Heart right ventricle (tissue), 16 donors: Measurements from ENCODE around the gene LRIT1. TPM values are rescaled to one million over a fixed set of nuclear protein-coding genes. Genes with fewer than 3 reads are reported as not detected.

ENCODE experiments used
- ATAC-seq, 8 donors: fragments of 200-7000 bp; cut with Tn5 transposase; one replicate each; pipeline ENCODE4 v1.9.1; 2020; ENCODE audit warnings: mild to moderate bottlenecking in 8 of 8, moderate library complexity in 8 of 8, moderate number of reproducible peaks in 1 of 8
- DNase-seq, 2 donors: peaks; one replicate each; pipeline ENCODE4 v3.0.0-alpha.2; 2020
- H3K27ac ChIP-seq, 10 donors: fragments of 200-600 bp; sonication (generic) in 2 of 10; one replicate each; pipeline versions ENCODE4 v1.5.0 to v1.8.0; 2020 to 2022; ENCODE audit warnings: mild to moderate bottlenecking in 3 of 10
- H3K27me3 ChIP-seq, 7 donors: fragments of 200-600 bp; one replicate each; pipeline ENCODE4 v1.8.0; 2021 to 2022; ENCODE audit warnings: mild to moderate bottlenecking in 2 of 7
- H3K36me3 ChIP-seq, 9 donors: fragments of 200-600 bp; sonication (generic) in 1 of 9; one replicate each; pipeline versions ENCODE4 v1.5.0 to v1.8.0; 2020 to 2022; ENCODE audit warnings: mild to moderate bottlenecking in 2 of 9
- H3K4me1 ChIP-seq, 9 donors: fragments of 200-600 bp; sonication (generic) in 1 of 9; one replicate each; pipeline versions ENCODE4 v1.5.0 to v1.8.0; 2020 to 2022; ENCODE audit warnings: mild to moderate bottlenecking in 4 of 9
- H3K4me3 ChIP-seq, 10 donors: fragments of 200-600 bp; sonication (generic) in 2 of 10; one replicate each; pipeline versions ENCODE4 v1.5.0 to v1.8.0; 2020 to 2022; ENCODE audit warnings: mild to moderate bottlenecking in 7 of 10, moderate library complexity in 2 of 10
- H3K9me3 ChIP-seq, 11 donors: fragments of 200-600 bp in 10 of 11; sonication (generic) in 2 of 11; one replicate each; pipeline versions ENCODE4 v1.5.0 to v1.8.0; 2013 to 2022; ENCODE audit warnings: mild to moderate bottlenecking in 2 of 11, control low read depth in 1 of 11, moderate library complexity in 1 of 11
- WGBS, 2 donors: extraction: QIAGEN DNeasy Blood & Tissue Kit; methylation state at CpG; one replicate each; pipeline ENCODE4 v1.1.7; 2013; ENCODE audit warnings: inconsistent platforms in 1 of 2; 5-methylcytosine and 5-hydroxymethylcytosine counted together
- intact Hi-C, 10 donors: fragments of 100-400 bp; cut with DNase I; formaldehyde crosslinking; loops; one replicate each; pipeline versions ENCODE4 v1.11.1 to v1.14.2; 2022
- polyA plus RNA-seq, 2 donors: library from polyadenylated mRNA; stranded (reverse); fragments of 200-250 nt; gene quantifications; one replicate each; pipeline ENCODE4 v1.2.3, GENCODE V29; 2013
- total RNA-seq, 10 donors: library from RNA; stranded (reverse); fragmentation: NEBNext Ultra II Directional in 3 of 10; extraction: Animal tissue kit (Norgen Biotek cat#: 25700) in 3 of 10; gene quantifications; one replicate each; pipeline versions ENCODE4 v1.2.1 to v1.2.4, GENCODE V29; 2021 to 2023
- TF ChIP-seq, protein P1 (sequence below), 9 donors: fragments of 200-600 bp; sonication (generic) in 2 of 9; IDR thresholded peaks; one replicate each; pipeline versions ENCODE4 v1.5.0 to v1.8.0; 2021 to 2022; ENCODE audit warnings: antibody characterized with exemption in 9 of 9, mild to moderate bottlenecking in 5 of 9, moderate library complexity in 1 of 9
- donor health status: Arrhythmogenic right ventricular cardiomyopathy.
- donor health status: ischemic (EF 13 %, LVEDD 7.1; RV severe dilation, severe dysfunction).
- donor health status: healthy with polysubstance abuse.
- donor health status: DM: no; HTN: yes; CAD: no.
- donor health status: DM: no; HTN: no; CAD: no.
- donor health status: ischemic (EF 25% LVEDD 6.9; RV normal size, moderate dysfunction).
- donor health status: ischemic (EF 25% LVEDD 5.7; RV mildly dilated, moderate dysfunction).
- donor health status: healthy.
- donor health status: DM: yes; HTN: yes; CAD: no.
- donor health status: Ischemic cardiomyopathy.
- donor health status: ischemic (EF 35%, LVEDD 5.7; RV mildly dilated, moderate dysfunction).
- donor health status: nonischemic (EF 11% LVEDD 7.7; RV severe dilation, severe dysfunction).
- donor health status: DM: yes; HTN: yes; CAD: no.
- donor health status: PGD.
- donor health status: ischemic (EF 29% LVEDD 5.4; RV normal size, mild dysfunction).
- donor health status: nonischemic (EF 23%, LVEDD 6.1; RV moderate dilation, normal function).

Gene LRIT1
- total and polyA plus RNA-seq, 12 donors: 0.10 to 0.17 TPM; not detected in 10

GRCh38 chr10:84201244-84201606, 40.1 kb downstream of the LRIT1 start:
- Histone ChIP-seq H3K4me1 (peaks cover 0 to 11% (median 0%) of the 10 kb centered on the region in 9 donors), H3K36me3 (no peaks in the 10 kb centered on the region), H3K4me3 (no peak overlapping the region), H3K27ac (no peak overlapping the region), H3K27me3 (peaks cover 0 to 13% (median 1%) of the 10 kb centered on the region in 7 donors), H3K9me3 (no peaks in the 10 kb centered on the region)
- no peak for DNase-seq
- intact Hi-C loops: loop anchor here in 3 of 10 donors (5.0 to 10.0 kb wide), 3 partner anchors 44 to 56 kb away; no protein-coding TSS in a partner anchor
- 46 to 56% methylated on average over 6 of the region's 6 CpGs for WGBS, 2 donors
- ATAC-seq: no peak
- TF ChIP-seq, protein P1, sequence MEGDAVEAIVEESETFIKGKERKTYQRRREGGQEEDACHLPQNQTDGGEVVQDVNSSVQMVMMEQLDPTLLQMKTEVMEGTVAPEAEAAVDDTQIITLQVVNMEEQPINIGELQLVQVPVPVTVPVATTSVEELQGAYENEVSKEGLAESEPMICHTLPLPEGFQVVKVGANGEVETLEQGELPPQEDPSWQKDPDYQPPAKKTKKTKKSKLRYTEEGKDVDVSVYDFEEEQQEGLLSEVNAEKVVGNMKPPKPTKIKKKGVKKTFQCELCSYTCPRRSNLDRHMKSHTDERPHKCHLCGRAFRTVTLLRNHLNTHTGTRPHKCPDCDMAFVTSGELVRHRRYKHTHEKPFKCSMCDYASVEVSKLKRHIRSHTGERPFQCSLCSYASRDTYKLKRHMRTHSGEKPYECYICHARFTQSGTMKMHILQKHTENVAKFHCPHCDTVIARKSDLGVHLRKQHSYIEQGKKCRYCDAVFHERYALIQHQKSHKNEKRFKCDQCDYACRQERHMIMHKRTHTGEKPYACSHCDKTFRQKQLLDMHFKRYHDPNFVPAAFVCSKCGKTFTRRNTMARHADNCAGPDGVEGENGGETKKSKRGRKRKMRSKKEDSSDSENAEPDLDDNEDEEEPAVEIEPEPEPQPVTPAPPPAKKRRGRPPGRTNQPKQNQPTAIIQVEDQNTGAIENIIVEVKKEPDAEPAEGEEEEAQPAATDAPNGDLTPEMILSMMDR (IDR thresholded peaks at IDR 0.05): no peak

DNA sequence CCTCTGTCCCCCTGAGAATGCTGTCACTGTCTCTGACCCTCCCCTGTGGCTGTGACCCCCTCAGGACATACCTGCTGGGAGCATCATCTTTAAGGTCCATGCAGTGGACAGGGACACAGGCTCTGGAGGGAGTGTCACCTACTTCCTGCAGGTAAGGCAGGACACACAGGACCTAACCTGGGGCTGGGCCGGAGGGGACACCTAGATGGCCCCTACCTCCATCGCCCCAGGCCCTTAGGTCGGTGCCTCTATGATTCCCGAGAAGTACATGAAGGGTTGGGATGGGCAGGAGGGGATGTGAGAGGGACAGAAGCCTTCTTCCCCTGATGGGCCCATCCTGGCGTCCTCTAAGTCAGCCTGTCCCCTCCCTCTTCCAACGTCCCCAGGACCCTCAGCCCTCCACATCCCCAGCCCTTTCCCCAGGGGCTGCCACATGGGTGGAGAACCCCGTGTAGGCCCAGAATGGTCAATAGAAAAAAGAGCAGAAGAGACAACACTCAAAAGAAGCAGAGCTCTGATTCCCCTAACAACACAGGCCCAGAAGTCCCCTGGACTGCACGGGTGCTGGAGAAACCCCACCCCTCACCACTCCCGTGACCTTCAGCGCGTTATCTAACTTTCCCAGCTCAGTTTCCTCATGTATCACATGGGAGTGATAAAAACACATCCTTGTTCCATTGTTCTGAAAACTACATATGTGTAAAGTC, 40.7 kb downstream of the LRIT1 start:
- peaks cover 0 to 15% (median 7%) of the 10 kb centered on the region in 7 donors for H3K27me3 ChIP-seq
- no peak for ATAC-seq
- H3K4me1 ChIP-seq: peaks cover 0 to 11% (median 0%) of the 10 kb centered on the region in 9 donors
- no peaks in the 10 kb centered on the region for H3K9me3 ChIP-seq
- H3K4me3 ChIP-seq: no peak overlapping the region
- intact Hi-C loops: loop anchor here in 3 of 10 donors (5.0 to 10.0 kb wide), 3 partner anchors 43 to 56 kb away; no protein-coding TSS in a partner anchor
- TF ChIP-seq, protein P1 (IDR thresholded peaks at IDR 0.05): no peak
- 61 to 62% methylated on average over 11 of the region's 11 CpGs for WGBS, 2 donors
- no peak for DNase-seq
- no peak overlapping the region for H3K27ac ChIP-seq
- H3K36me3 ChIP-seq: no peaks in the 10 kb centered on the region

DNA sequence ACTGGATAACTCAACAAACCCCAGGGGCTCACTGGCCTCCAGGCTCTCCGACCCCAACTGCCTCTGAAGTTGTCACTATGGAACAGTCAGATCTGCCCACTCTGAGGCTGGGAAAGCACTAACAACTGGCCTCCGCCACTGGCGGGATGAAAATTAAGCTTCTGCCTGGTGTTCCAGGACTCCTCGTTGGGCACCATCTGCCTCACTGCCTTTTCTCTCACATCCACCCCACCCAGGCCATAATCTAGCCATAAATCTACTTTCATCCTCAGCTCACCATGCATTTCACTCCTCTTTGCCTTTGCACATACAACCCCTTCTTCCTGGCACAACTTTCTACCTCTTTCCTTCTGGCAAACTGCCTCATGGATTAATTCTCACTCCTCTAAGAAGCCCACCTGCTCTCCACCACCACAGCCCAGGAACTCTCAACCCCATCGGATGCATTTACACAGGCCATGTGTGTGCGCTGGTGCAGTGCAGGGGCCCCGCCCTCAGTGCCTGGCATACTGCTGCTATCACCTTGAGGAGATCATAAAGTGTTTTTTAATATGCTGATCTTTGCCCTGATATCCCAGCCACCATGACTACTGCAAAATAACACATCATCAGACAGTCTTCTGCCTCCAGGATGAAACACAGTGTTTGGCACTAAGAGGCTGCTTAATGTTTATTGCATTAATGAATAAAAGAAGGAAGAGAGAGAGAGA, 43.0 kb downstream of the LRIT1 start:
- H3K4me1 ChIP-seq: peaks cover 4 to 28% (median 12%) of the 10 kb centered on the region in 9 donors
- DNase-seq (no peak), ATAC-seq (no peak)
- H3K27me3 ChIP-seq: peaks cover 10 to 36% (median 30%) of the 10 kb centered on the region in 7 donors
- H3K4me3 ChIP-seq: no peak overlapping the region
- WGBS, 2 donors: 80 to 88% methylated on average over 7 of the region's 7 CpGs
- no peaks in the 10 kb centered on the region for H3K36me3 ChIP-seq
- intact Hi-C loops: no loop called here
- TF ChIP-seq, protein P1 (IDR thresholded peaks at IDR 0.05): no peak
- no peak overlapping the region for H3K27ac ChIP-seq
- H3K9me3 ChIP-seq: no peaks in the 10 kb centered on the region

- intact Hi-C loops: no loop called here
- 72 to 75% methylated on average over 5 of the region's 5 CpGs for WGBS, 2 donors
- ATAC-seq (no peak), DNase-seq (no peak)
- H3K36me3 ChIP-seq: no peaks in the 10 kb centered on the region
- peaks cover 10 to 44% (median 37%) of the 10 kb centered on the region in 7 donors for H3K27me3 ChIP-seq
- no peak overlapping the region for H3K4me3 ChIP-seq
- no peaks in the 10 kb centered on the region for H3K9me3 ChIP-seq
- TF ChIP-seq, protein P1 (IDR thresholded peaks at IDR 0.05): no peak
- peaks cover 4 to 28% (median 12%) of the 10 kb centered on the region in 9 donors for H3K4me1 ChIP-seq
- no peak overlapping the region for H3K27ac ChIP-seq
These were observed 43.7 kb downstream of the LRIT1 start for GRCh38 chr10:84197643-84198042.
